NOMO-1 treated with dmso at 0.1 percent for 144 hours (cell line): Measurements from ENCODE around the gene SPON1.
"Not testable (repeated sequence)": the region's sequence is repeated elsewhere in the genome, so short reads cannot be mapped to it uniquely, and the experiment has no call there.

Experiments used
- DNase-seq: peaks from one replicate; lab custom pipeline; 2025; ENCODE audit not compliant: unreplicated experiment; lab: John Stamatoyannopoulos, UW

SPON1 gene

DNA sequence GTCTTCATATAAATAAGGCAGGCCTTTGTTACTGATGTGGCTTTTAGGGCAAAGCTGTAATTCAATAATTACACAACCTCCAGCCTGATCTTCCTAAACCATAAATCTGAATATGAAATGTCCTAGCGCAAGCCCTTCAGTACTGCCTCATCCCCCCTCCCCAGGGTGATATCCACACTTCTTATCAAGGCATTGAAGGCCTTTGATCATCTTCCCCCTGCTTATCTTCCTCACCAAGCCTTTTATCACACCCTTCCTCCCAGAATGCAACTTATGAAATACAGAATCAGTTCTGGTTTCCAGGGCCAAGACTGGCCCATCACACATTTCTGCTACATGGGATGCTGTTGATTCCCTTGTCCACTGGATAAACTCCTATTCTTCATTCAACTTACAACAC lies 12.1 kb downstream of the SPON1 start:
- no peak for DNase-seq

DNA sequence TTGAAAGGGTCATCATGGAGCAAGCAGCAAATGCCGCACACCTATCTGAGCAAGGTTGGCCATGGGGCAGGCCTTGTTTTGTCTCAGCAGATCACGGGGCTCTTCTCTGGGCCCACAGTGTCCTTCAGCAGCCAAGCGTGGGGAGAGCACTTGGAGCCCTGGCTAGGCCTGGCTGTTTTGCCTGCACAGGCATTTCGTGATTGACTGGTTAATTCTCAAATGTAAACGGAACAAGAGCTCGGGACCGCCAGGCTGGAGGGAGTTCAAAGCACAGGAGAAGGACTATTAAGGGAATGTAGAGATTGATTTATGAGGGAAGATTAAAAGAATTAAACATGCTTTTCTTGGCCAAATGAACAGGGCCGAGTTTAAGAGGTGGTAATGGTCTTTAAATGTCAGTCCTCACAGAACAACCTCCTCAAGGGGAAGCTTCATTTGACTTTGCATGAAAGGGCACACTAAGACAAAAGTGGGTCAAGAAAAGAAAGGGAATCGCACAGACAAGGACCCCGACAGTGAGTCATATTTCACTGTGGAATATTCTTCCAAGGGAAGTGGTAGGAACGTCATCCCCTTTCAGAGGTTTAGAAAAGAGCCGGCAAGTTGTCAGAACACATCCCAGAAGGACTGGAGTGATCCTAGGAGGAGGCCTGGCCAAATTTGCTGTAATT lies 20.7 kb downstream of the SPON1 start:
- no peak for DNase-seq

DNA sequence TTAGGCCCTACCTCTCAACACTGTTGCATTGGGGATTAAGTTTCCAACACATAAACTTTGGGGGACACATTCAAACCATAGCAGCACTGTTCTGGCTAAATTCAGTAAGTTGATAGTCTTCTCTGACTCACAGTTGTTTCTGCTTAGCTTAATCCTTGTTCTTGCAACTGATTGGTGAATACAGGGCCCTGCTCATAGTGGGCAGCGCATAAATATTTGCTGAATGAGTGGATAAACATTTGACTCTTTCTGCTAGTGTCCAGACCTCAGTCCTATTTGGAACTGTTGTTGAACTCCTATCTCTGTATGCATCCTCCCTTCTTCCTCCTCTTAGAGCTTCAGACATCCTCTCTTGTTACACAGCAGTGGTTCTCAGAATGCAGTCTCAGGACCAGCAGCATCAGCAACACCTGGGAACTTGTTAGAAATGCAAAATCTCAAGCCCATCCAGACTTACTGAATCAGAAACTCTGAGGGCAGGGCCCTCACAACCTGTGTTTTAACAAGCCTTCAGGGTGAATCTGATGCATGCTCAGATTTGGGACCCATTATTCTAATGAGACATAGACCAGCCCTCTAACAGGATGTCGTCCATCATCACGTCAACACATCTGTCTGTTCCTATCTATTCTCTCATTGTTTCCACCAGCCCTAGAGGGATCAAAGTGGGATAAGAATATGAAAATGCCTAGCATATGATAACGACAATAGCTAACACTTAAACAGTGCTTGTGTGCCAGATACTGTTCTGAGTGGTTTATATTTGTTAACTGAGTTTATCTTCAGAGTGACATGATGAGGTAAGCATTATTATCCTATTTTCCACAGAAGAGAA lies 22.3 kb downstream of the SPON1 start:
- no peak for DNase-seq

DNA sequence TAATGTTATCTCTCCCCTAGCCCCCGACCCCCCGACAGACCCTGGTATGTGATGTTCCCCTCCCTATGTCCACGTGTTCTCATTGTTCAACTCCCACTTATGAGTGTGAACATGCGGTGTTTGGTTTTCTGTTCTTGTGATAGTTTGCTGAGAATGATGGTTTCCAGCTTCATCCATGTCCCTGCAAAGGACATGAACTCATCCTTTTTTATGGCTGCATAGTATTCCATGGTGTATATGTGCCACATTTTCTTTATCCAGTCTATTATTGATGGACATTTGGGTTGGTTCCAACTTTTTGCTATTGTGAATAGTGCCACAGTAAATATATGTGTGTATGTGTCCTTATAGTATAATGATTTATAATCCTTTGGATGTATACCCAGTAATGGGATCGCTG lies 24.2 kb downstream of the SPON1 start:
- DNase-seq = not testable (repeated sequence)

DNA sequence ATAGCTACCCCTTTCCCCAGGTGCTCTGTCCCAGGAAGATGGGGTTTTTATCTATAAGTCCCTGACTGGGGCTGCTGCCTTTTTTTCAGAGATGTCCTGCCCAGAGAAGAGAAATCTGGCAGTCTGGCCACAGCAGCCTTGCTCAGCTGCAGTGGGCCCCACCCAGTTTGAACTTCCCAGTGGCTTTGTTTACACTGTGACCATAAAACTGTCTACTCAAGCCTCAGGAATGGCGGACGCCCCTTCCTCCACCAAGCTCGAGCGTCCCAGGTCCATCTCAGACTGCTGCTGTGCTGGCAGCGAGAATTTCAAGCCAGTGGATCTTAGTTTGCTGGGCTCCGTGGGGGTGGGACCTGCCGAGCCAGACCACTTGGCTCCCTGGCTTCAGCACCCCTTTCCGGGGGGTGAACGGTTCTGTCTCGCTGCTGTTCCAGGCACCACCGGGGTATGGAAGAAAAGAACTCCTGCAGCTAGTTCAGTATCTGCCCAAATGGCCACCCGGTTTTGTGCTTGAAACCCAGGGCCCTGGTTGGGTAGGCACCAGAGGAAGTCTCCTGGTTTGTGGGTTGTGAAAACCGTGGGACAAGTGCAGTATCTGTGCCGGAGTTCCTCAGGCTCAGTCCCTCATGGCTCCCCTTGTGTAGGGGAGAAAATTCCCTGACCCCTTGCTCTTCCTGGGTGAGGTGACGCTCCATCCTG lies 29.8 kb downstream of the SPON1 start:
- not testable (repeated sequence) for DNase-seq

DNA sequence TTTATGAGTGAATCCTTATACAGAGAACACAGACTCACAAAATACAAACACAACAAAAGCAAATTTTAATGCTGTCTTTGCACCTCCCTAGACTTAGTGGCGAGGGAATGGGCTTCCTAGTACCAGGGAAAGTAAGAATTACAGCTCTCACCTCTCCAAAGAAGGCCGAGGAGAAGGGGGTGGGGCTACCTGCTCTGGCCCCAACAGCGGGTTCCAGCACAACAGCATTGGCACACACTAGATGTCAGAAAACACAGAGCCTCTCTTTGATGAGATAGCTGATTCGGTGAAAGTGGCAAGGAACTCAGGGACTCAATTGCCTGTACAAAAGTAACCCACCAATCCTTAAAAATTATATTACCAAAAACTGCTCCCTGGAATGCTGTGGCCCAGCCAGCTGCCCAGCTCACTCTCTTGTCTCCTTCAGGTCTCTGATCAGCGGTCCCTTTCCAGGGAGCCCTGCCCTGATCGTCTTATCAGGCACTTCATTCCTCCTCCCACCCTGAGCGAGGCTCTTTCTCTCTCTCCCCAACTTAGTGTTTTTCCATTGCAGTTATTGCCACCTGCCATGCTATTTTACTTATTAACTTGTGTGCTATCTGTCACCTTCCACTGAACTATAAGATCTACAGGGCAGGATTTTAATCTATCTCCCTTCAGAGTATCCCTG lies 30.7 kb downstream of the SPON1 start:
- no peak for DNase-seq

DNA sequence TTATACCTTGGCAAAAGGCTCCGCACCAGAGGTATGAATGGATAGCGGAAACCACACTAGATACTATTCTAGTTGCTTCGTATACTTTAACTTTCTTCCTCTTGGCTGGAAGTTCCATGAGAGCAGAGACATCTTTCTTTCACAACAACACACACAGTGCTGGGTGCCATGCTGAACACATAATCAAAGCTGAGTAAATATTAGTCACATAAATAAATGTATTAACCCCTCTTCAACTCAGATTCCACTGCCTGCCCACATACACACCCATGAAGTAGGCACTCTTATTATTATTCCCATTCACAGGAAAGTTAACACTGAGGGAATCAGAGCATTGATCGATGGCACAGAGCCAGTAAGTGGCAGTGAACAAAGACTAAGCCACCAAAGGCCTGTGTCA lies 35.4 kb downstream of the SPON1 start:
- DNase-seq = no peak

DNA sequence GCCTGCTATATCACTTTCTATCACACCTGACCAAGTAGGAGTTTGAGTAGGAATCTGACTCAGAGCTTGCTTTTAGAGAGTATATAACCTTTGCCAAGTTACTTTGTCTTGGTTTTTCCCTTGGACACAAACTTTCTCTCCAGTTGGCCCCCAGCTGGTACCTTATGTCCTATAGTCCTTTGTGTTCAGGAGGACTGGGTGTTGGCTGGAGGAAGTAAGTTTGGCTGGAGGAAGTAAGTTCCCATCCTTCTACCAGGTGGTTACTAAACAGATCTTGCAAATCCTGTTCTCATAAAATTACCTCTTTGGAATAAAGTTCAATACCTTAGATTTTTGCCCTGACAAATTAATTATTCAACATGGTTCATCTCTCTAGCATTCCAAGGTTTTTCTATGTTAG lies 37.2 kb downstream of the SPON1 start:
- no peak for DNase-seq

DNA sequence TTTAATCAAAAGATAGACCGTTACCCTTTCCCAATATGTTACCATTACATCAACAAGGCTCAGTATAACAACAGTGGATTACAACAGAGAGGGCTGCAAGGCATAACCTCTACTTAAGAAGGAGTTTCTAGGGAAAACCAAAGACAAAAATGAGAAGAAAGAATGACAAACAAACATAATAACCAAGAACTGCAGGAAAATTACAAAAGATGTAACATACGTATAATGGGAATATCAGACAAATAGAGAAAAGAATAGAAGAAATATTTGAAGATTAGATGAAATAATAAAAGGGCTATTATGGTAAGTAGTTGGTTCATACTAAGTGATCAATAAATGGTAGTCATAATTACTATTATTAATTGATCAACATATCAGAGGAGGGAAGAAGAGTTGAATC lies 39.1 kb downstream of the SPON1 start:
- no peak for DNase-seq

DNA sequence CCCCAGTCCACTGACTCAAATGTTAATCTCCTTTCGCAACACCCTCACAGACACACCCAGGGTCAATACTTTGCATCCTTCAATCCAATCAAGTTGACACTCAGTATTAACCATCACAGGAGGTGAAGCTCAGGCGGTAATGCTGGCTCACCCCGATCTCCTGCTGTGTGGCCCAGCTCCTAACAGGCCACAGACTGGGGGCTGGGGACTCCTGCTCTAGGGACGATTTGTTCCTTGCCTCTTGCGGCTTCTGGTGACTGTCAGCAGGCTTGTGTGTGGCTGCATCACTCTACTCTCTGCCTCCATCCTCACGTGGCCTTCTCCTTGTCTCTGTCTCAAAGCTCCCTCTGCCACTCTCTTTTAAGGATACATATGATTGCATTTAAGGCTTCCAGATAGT lies 45.0 kb downstream of the SPON1 start:
- no peak for DNase-seq

DNA sequence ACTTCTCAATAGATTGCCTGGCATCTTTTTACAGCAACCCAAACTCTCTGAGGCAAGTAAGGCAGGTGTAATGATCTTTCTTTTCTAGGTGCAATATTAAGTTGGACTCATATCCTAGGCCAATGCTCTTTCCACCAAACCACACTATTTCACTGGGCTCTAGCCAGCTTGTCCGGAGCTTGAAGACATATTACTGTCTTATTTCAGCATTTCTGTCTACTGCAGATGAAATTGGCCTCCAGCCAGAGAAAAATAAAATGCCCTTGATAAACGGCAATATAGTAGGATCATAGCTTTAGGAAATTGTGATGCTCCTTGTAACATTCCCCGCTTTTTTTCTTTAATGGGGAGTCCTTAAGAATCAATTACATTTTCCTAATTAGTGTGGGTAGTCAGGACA lies 48.1 kb downstream of the SPON1 start:
- no peak for DNase-seq

DNA sequence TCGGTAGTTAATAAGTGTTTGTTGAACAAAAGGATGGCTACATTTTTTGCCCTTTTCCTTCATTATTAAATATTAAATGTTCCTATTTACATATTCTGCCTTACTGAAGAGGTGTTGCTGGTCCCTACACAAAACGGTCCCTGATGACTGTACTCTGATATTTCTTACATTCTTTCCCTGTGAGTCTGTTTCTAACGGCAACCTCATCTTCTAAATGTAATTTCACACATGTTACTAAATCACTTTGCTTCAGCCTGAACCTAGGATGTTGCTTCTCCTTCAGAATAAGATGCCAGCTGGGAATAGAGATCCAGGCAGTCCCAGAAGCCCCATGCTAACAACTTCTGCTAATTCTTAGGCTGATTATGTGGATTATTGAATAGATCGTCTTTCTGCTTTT lies 50.3 kb downstream of the SPON1 start:
- no peak for DNase-seq

DNA sequence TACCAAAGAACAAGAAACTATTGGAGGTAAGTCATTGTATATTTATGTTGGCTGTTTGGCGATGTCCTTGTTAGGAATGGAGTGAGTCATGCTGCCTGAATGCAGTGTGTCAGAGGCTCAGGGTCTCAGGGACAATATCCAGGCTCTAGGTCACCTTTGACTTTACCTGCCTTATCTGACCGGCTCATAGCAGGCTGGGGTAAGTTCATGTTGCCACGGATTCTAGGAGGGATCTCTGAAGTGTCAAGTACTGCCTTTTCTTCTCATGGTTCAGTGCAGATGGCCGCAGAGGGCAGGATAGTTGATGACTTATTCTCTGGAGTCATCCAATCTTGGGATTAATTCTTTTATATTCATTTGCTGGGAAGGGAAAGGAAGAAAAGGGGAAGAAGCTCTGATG lies 53.2 kb downstream of the SPON1 start:
- DNase-seq = no peak

DNA sequence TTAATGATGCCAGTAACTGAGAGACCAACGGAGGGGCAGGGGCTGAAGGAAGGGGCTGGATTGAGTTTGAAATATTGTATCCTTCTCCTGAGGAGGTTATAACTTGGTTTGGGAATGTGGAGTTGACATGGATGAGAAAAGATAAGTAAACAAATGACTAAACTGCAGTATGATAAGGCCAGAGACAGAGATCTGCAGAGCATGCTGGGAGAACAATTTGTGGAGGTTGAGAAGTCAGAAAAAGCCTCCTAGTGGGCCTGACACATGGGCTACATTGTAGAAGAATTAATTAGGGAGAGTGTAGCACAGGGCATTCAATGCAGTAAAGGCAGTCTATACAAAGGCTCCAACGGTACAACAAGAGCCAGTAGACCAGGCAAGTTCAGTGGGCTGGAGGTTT lies 55.9 kb downstream of the SPON1 start:
- DNase-seq = no peak

DNA sequence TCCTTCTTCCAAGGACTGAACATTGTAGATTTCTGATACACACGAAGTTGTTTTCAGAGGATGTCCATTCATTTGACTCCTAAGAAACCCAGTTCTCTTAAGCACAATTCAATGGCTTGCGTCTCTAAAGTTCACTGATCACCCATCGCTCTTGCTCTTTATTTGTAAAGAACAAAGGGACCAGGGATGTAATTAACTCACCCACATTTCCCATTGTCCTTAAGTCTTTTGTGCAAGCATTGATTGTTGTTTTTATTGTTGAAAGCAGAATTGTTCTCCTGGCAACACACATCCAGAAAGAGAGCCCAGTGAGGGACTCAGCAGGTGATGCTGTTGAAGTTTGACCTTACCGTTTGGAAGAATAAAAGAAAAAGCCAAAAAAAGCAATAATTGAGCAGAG lies 59.2 kb downstream of the SPON1 start:
- no peak for DNase-seq

DNA sequence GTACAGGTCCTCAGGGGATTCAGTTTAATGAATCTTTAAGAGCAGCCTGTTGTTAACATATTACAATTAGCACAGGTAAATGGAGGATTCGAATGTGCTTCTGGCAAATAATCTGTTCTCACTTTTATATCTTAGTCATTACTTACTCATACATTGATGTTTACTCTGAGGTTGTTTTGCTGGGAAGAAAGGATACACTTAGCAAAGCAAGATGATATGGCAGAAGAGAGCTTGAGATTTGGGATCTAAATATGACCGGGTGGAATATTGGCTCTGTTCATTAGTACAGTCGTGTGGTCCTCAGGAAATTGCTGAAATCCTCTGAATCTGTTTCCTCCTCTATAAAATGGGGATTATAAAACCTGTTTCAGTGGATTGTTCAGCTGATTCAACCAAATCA lies 59.7 kb downstream of the SPON1 start:
- DNase-seq = no peak

DNA sequence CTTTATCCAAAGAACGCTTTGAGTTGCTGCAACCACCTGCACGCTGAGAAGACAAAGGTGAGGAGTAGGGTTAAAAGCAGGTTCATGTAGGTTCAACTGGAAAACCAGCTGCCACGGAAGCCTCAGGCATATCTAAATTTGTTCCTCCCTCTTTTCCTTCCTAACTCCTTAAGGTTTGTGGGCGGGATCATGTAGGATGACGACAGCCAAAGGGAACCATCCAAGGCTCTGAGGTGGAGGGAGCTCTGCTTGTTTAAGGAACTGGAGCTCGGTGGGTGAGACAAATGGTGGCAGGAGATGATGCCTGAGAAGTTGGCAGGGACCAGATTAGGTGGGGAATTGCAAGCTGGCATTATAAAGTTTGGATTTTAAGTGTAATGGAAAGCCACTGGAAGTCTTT lies 60.3 kb downstream of the SPON1 start:
- DNase-seq = no peak

DNA sequence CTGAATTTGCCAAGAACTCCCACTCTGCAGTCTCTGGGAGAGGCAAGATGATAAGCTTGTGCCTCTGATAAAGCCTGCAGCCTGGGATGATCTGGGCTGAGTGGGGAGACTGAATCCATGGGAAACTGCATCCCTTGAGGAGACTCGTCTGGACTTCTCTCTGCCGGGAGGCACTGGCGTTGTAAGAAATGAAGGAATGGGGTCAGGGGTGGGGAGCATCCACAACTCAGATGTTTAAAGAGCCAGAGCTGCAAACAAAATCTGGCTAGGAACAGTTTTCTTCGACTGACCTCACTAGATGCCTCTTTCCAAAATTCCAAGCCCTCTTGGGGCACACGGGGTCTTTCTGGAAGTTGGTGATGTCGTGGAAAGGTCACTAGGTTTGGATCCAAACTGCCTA lies 64.4 kb downstream of the SPON1 start:
- DNase-seq = no peak

DNA sequence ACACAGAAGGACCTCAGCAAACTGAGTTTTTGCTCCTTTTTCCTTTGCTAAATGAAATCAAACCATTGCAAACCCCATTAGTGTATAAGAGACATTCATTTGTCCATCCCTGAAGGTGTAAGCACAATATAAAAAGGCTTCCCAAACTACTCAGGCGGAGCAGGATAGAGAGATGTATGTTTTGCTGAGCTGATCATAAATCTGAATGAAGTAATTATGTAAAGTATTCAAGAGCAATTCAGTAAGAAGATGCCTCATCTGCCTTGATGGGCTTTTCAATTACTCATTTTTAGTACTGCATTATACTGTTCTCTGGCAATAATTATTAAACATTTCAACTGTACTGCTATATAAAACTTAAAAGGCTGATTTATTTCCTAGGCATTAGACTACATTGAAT lies 65.0 kb downstream of the SPON1 start:
- DNase-seq = no peak

DNA sequence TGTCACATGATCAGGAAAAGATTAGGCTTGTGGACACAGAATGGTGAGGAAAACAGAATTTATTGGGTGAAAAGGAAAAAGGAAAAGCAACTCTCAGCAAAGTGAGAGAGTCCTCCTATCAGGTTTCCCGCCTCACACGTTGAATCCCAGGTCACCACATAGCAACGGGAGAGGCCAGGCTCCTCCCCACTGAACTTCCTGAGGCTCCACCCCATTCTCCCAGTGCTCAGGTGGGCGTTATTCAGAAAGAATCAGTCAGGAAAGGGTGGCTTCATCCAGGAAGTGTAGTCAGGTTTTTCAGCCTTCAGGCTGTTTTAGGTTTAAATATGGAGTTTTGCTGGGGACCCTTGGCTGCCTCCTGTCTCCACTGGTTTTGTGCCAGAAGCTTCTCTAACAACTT lies 66.9 kb downstream of the SPON1 start:
- no peak for DNase-seq
